Right atrium auricular region (tissue), 2 donors: Measurements from ENCODE around the gene ZNF300. TPM values are rescaled to one million over a fixed set of nuclear protein-coding genes. Genes with fewer than 3 reads are reported as not detected.

Experiments used
- DNase-seq: peaks from one replicate; pipeline ENCODE4 v3.0.0-alpha.2; 2019; ENCODE audit warnings: low spot score
- H3K27ac ChIP-seq, 2 donors: fragments of 200-600 bp; sonication (generic); 1 replicate in 1 of 2; 2 replicates in 1 of 2; pipeline ENCODE4 v1.5.1; 2016 to 2019
- H3K27me3 ChIP-seq, 2 donors: fragments of 200-600 bp; sonication (generic); one replicate each; pipeline versions ENCODE4 v1.5.1 to v1.6.0; 2017 to 2019
- H3K36me3 ChIP-seq: fragments of 200-600 bp; sonication (generic); one replicate; pipeline ENCODE4 v1.5.1; 2016
- H3K4me1 ChIP-seq, 2 donors: fragments of 200-600 bp; sonication (generic); one replicate each; pipeline versions ENCODE4 v1.5.1 to v1.6.0; 2017 to 2019
- H3K4me3 ChIP-seq, 2 donors: fragments of 200-600 bp; sonication (generic); 1 replicate in 1 of 2; 2 replicates in 1 of 2; pipeline ENCODE4 v1.5.1; 2017 to 2019; ENCODE audit warnings: mild to moderate bottlenecking in 1 of 2, moderate library complexity in 1 of 2
- H3K9me3 ChIP-seq, 2 donors: fragments of 200-600 bp; sonication (generic); one replicate each; pipeline ENCODE4 v1.5.1; 2019
- total RNA-seq, 2 donors: library from RNA; depleted of rRNA; stranded (reverse); fragments of >200 nt; gene quantifications; one replicate each; pipeline ENCODE4 v1.1.0, GENCODE V29; 2016
- TF ChIP-seq, protein P1 (sequence below), 2 donors: fragments of 200-600 bp; sonication (generic); IDR thresholded peaks; one replicate each; pipeline ENCODE4 v1.5.1; 2019; ENCODE audit warnings: antibody characterized with exemption in 2 of 2

The ZNF300 gene
- total RNA-seq, 2 donors from 2014 or later = 0.74 to 1.6 TPM

DNA sequence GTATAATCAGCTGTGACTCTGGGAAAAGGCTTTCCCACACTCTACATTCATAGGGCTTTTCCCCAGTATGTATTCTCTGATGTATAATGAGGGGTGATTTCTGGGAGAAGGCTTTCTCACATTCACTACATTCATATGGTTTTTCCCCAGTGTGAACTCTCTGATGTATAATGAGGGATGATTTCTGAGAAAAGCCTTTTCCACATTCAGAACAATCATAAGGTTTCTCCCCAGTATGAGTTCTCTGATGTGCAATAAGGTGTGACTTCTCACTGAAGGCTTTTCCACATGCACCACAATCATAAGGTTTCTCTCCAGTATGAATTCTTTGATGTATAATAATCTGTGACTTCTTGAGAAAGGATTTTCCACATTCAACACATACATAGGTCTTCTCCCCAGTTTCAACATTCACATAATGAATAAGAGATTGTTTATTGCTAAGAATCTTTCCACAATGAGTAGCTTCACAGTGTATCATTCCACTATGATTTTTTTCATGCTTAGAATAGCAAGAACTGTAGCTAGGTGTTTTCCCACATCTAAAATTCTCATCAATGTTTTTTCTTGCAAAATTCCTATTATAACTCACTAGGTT is 26.7 kb upstream of the ZNF300 start:
- Histone ChIP-seq H3K27me3 (no peaks in the 10 kb centered on the region), H3K27ac (no peak overlapping the region), H3K9me3 (peaks cover 66 to 100% of the 10 kb centered on the region in 2 donors), H3K36me3 (peaks cover 44% of the 10 kb centered on the region), H3K4me1 (no peaks in the 10 kb centered on the region), H3K4me3 (no peak overlapping the region)
- no peak for DNase-seq
- TF ChIP-seq, protein P1, sequence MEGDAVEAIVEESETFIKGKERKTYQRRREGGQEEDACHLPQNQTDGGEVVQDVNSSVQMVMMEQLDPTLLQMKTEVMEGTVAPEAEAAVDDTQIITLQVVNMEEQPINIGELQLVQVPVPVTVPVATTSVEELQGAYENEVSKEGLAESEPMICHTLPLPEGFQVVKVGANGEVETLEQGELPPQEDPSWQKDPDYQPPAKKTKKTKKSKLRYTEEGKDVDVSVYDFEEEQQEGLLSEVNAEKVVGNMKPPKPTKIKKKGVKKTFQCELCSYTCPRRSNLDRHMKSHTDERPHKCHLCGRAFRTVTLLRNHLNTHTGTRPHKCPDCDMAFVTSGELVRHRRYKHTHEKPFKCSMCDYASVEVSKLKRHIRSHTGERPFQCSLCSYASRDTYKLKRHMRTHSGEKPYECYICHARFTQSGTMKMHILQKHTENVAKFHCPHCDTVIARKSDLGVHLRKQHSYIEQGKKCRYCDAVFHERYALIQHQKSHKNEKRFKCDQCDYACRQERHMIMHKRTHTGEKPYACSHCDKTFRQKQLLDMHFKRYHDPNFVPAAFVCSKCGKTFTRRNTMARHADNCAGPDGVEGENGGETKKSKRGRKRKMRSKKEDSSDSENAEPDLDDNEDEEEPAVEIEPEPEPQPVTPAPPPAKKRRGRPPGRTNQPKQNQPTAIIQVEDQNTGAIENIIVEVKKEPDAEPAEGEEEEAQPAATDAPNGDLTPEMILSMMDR (IDR thresholded peaks at IDR 0.05) = no peak

DNA sequence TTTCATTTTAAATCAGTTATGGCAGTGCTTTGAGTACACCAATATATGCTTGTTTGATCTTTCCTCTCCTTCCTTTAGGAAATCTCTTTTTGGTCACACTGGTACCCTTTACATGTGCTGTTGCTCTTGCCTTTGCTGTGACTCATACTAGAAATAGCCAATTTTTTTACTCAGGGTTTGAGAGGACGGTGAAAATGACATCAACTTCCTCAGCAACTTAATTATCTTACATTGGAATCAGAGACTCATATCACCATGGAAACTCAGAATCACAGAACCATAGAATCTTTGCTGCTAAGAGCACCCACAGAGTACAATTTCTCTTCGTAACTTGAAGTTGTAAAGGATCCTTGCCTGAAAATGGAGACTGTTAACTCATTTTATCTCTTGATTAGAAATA is 13.8 kb upstream of the ZNF300 start:
- Histone ChIP-seq H3K27me3 (no peaks in the 10 kb centered on the region), H3K4me1 (no peaks in the 10 kb centered on the region), H3K36me3 (no peaks in the 10 kb centered on the region), H3K27ac (no peak overlapping the region), H3K9me3 (peaks cover 0 to 97% of the 10 kb centered on the region in 2 donors), H3K4me3 (no peak overlapping the region)
- no peak for DNase-seq
- TF ChIP-seq, protein P1 (IDR thresholded peaks at IDR 0.05) = no peak

DNA sequence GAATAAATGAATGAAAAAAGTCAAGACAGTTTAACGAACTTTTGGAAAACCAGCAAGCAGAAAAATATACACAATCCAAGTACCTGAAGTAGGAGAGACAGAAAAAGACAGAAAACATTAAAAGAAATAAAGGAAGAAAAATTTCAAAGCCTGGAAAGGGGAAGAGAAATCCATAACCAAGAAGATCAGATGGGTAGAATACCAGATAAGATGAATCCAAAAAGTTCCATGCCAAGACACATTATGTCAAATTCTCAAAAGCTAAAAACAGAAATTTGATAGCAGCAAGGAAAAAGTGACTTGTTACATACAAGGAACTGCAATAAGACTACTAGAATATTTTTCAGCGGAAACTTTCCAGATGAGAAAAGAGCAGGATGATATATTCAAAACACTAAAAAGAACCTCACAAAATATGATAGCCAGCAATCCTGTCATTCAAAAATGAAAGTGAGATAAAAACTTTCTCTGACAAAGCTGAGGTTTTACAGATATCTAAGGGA is 7.6 kb upstream of the ZNF300 start:
- peaks cover 12 to 87% of the 10 kb centered on the region in 2 donors for H3K9me3 ChIP-seq
- H3K27me3 ChIP-seq = no peaks in the 10 kb centered on the region
- H3K4me3 ChIP-seq = no peak overlapping the region
- no peak for DNase-seq
- H3K27ac ChIP-seq = no peak overlapping the region
- no peaks in the 10 kb centered on the region for H3K36me3 ChIP-seq
- no peaks in the 10 kb centered on the region for H3K4me1 ChIP-seq
- TF ChIP-seq, protein P1 (IDR thresholded peaks at IDR 0.05) = no peak

DNA sequence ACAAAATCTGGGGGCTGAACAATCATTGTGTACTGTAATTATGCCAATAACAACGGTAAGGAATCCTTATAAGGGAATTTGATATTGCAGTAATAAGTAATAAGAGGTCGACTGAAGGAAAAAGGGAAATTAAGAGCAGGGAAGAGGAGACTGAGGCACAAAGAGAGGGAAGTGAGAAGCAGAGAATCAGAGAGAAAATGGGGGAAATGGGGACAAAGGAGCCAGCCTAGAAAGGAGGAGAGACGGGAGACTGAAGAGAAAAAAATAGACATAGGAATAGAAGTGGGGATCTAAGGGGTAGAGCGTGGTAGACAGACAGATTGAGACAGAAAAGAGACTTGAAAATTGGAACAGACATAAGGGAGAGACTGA is 518 bp upstream of the ZNF300 start:
- Histone ChIP-seq H3K27ac (peak overlapping the region in 1 of 2 donors; percentile 54), H3K9me3 (peaks cover 0 to 80% of the 10 kb centered on the region in 2 donors), H3K4me3 (peak overlapping the region; percentile 37 to 52), H3K4me1 (no peaks in the 10 kb centered on the region), H3K36me3 (peaks cover 2% of the 10 kb centered on the region), H3K27me3 (no peaks in the 10 kb centered on the region)
- TF ChIP-seq, protein P1 (IDR thresholded peaks at IDR 0.05) = no peak
- no peak for DNase-seq

DNA sequence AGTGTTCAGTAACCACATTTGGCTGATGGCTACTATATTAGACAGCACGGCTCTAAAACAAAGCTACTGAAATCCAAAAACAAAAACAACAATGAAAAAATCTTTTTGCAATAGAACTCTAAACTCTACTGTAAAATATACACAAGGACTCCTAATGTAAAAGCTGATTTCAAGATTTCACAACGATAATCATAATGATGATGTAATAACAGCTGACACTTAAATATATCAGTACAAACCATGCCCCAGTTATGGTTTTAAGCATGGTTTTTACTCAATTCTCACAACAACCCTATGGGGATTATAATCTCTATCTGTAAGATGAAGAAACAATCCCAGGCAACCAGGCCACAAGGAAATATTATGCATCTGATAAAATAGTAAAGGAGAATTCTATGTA is 3.3 kb downstream of the ZNF300 start:
- no peaks in the 10 kb centered on the region for H3K27me3 ChIP-seq
- no peak for DNase-seq
- TF ChIP-seq, protein P1 (IDR thresholded peaks at IDR 0.05) = no peak
- no peak overlapping the region for H3K4me3 ChIP-seq
- H3K9me3 ChIP-seq = peaks cover 6 to 91% of the 10 kb centered on the region in 2 donors
- H3K36me3 ChIP-seq = peaks cover 24% of the 10 kb centered on the region
- H3K4me1 ChIP-seq = no peaks in the 10 kb centered on the region
- H3K27ac ChIP-seq = no peak overlapping the region
